Stimulated activated naive CD8-positive, alpha-beta T cell treated with anti-CD3 and anti-CD28 coated beads, Interleukin-15, amount 100 ng/mL, for 72 hours (primary cell): ENCODE measurements around the gene FAM241A.

ENCODE experiments used
- ATAC-seq: fragments of 150-1000 bp; cut with Tn5 transposase; 2 replicates; pipeline ENCODE4 v1.10.0; 2021; ENCODE audit warnings: mild to moderate bottlenecking, moderate library complexity
- DNase-seq, 2 donors: peaks; one replicate each; pipeline ENCODE4 v3.0.0; 2021 to 2022
- H3K27ac Mint-ChIP-seq, 2 donors: one replicate each; pipeline ENCODE4 v1.8.0; 2022; ENCODE audit warnings: mild to moderate bottlenecking in 2 of 2, mixed read lengths in 2 of 2, moderate library complexity in 2 of 2
- H3K27me3 Mint-ChIP-seq: one replicate; pipeline ENCODE4 v1.8.0; 2022; ENCODE audit warnings: mixed read lengths
- H3K4me1 Mint-ChIP-seq: one replicate; pipeline ENCODE4 v1.8.0; 2022; ENCODE audit warnings: mild to moderate bottlenecking, mixed read lengths
- H3K4me3 Mint-ChIP-seq, 2 donors: one replicate each; pipeline ENCODE4 v1.8.0; 2022; ENCODE audit warnings: mild to moderate bottlenecking in 2 of 2, mixed read lengths in 2 of 2, moderate library complexity in 1 of 2
- H3K9me3 Mint-ChIP-seq, 2 donors: one replicate each; pipeline ENCODE4 v1.8.0; 2022; ENCODE audit warnings: mixed read lengths in 2 of 2

Gene FAM241A

DNA sequence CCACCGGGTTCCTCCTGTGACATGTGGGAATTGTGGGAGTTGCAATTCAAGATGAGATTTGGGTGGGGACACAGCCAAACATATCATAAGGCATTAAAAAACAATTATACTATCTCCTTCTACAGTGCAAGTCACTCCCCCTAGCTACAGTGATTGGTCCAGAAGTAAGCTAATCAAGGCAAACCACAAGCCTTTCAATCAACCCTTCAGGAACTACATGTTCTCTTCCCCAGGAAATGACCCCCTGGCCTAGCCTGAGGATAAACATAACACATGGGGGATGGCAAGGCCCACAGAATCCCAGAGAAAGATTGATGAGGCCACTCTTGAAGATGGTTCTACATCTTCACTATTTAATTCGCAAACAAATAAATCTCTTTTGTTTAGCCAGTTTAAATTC lies 25.2 kb upstream of the FAM241A start:
- H3K27me3 Mint-ChIP-seq: peaks cover 9% of the 10 kb centered on the region
- peak overlapping the region; percentile 99 to 100 for H3K27ac Mint-ChIP-seq
- ATAC-seq (no peak), DNase-seq (no peak)
- H3K4me1 Mint-ChIP-seq: peaks cover 27% of the 10 kb centered on the region
- H3K4me3 Mint-ChIP-seq: no peak overlapping the region
- peaks cover 14 to 18% of the 10 kb centered on the region in 2 donors for H3K9me3 Mint-ChIP-seq

DNA sequence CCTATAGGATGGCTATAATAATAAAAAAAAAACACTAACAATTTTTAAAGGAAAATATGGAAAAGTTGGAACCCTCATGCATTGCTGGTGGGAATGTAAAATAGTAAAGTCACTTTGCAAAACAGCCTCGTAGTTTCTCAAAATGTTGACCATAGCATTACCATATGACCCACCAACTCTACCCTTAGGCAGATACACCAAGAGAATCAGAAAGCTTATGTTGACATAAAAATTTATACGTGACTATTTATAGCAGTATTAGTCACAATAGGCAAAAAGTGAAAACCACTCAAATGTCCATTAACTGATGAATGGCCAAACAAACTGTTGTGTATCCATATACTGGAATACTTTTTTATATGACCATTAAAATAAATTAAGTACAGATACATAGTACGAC lies 19.8 kb upstream of the FAM241A start:
- peaks cover 18% of the 10 kb centered on the region for H3K27me3 Mint-ChIP-seq
- ATAC-seq (no peak), DNase-seq (no peak)
- H3K27ac Mint-ChIP-seq: no peak overlapping the region
- H3K4me1 Mint-ChIP-seq: peaks cover 13% of the 10 kb centered on the region
- no peak overlapping the region for H3K4me3 Mint-ChIP-seq
- H3K9me3 Mint-ChIP-seq: peaks cover 2 to 6% of the 10 kb centered on the region in 2 donors

DNA sequence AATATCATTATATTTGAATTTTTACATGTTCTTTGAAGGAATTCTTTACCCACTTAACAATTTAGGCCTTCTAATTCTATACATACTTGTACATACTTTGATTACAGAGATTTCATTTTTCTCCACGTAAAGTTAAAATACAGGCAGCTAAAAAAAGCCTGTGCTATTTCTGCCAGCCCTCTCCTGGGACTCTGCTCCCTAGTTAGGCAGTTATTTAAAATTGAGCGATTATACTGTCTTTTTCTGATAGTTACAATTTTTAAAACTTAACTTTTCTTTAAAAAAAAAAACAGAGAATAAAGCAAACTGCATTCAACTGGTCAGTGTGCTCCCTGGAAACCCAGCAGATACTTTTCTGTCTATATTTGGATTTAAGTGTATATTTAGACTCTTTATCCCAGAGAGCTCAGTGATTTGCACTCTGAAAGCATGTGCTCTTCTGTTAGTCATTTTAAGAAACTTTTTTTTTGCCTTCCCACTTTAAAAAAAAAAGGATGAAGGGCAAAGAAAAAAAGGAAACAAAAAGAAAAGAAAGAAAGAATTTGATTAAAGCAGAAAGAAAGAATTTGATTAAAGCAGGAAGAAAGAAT lies 18.1 kb upstream of the FAM241A start:
- H3K27ac Mint-ChIP-seq: no peak overlapping the region
- H3K9me3 Mint-ChIP-seq: no peaks in the 10 kb centered on the region
- H3K27me3 Mint-ChIP-seq: peaks cover 18% of the 10 kb centered on the region
- no peak for ATAC-seq
- DNase-seq: no peak
- no peak overlapping the region for H3K4me3 Mint-ChIP-seq
- H3K4me1 Mint-ChIP-seq: peaks cover 6% of the 10 kb centered on the region

DNA sequence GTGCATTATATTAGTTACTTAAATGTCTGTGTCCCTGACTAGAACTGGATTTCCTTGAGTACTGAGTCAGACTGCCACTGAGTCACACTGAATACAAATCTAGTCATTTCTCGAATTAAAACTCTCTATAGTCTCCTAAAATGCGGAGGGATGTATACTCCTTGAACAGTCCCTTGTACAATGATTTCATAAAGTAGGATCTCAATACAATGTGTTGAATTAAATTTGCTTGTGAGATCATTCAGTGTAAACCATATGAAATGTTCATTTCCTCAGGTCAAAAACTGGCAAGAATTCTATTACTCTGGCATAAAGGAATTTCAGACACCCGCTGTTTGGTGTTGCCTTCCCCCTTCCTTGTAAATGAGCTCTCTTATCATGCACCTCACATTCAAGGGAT lies 17.5 kb upstream of the FAM241A start:
- Mint-ChIP-seq H3K27me3 (peaks cover 18% of the 10 kb centered on the region), H3K27ac (no peak overlapping the region), H3K4me3 (no peak overlapping the region), H3K9me3 (no peaks in the 10 kb centered on the region), H3K4me1 (peaks cover 6% of the 10 kb centered on the region)
- DNase-seq: no peak
- ATAC-seq: peak; percentile 84

DNA sequence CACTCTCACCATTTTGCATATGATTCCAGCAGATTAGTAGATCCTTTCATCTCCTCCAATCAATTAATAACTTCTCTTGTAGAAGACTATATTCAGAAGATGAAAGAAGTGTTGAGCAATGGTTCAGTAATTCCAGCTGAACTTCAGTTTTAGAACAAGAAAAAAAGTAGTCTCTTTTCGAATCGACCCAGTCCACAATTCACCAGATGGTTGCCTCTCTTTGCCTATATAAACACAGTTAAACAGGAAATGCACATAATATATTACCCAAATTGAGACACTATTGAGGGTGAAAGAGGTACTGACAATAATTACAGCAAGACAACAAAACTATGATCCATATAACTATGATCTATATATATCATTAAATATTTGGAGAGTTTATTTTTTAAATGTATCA lies 16.8 kb upstream of the FAM241A start:
- no peaks in the 10 kb centered on the region for H3K9me3 Mint-ChIP-seq
- peaks cover 6% of the 10 kb centered on the region for H3K4me1 Mint-ChIP-seq
- peaks cover 18% of the 10 kb centered on the region for H3K27me3 Mint-ChIP-seq
- no peak for DNase-seq
- H3K27ac Mint-ChIP-seq: no peak overlapping the region
- ATAC-seq: no peak
- H3K4me3 Mint-ChIP-seq: no peak overlapping the region

DNA sequence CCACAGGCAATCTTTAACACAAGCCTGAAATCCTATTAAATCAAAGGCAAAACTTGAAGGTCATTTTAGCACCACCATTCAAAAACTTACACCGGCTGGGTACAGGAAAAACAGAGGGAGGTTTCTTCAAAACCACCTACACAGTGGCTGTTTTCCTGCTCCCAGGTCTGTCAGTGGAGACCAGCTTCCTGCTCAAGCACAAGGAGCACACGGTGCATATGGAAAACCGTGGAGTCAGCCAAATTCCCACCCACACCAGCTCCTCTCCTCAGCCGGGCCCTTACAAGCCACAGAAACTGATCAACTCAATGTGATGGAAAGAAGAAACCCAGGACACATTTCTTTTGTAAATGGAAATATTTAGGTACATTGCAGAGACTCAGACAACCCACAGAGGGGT lies 14.3 kb upstream of the FAM241A start:
- H3K4me3 Mint-ChIP-seq: no peak overlapping the region
- no peak overlapping the region for H3K27ac Mint-ChIP-seq
- H3K27me3 Mint-ChIP-seq: peaks cover 3% of the 10 kb centered on the region
- no peak for ATAC-seq
- H3K9me3 Mint-ChIP-seq: peaks cover 0 to 2% of the 10 kb centered on the region in 2 donors
- H3K4me1 Mint-ChIP-seq: peaks cover 6% of the 10 kb centered on the region
- DNase-seq: no peak

DNA sequence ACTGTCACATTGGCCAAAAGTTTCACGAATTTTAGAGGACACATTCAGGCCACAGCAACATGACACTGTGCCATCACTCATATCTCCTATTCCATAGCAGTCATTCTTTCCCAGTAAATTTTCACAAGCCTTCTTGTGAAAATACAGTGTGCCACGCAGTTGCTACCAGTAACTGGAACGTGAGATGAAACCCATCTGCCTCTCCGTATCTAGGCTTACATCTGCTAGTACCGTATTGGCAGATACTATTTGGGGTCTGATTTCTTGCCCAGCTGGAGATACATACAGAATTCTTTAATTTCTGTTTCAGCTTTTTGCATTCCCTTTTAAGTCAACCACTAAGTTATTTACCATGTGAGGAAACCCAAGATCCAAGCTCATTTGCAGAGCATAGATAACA lies 8.7 kb upstream of the FAM241A start:
- peaks cover 7% of the 10 kb centered on the region for H3K4me1 Mint-ChIP-seq
- H3K27ac Mint-ChIP-seq: no peak overlapping the region
- H3K4me3 Mint-ChIP-seq: no peak overlapping the region
- DNase-seq: no peak
- H3K9me3 Mint-ChIP-seq: peaks cover 0 to 7% of the 10 kb centered on the region in 2 donors
- H3K27me3 Mint-ChIP-seq: peaks cover 7% of the 10 kb centered on the region
- ATAC-seq: no peak

DNA sequence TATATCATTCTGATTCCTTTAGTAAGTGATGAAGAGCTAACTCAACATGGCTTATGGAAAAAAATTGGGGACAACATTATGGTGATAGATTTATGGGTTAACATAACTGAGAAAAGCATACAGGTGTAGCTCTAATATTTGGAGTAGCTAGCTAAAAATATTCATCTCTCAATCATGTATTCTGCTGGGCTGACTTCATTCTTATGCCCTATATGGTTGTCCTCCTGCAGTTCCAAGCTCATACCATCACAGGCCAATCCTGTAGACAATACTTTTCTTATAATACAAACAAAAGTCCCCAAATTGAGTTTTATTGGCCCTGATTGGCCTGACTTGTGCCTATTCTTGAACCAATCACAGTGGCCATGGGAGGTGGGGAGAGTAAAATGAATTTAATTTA lies 6.7 kb upstream of the FAM241A start:
- no peak overlapping the region for H3K4me3 Mint-ChIP-seq
- peaks cover 0 to 7% of the 10 kb centered on the region in 2 donors for H3K9me3 Mint-ChIP-seq
- H3K27me3 Mint-ChIP-seq: peaks cover 7% of the 10 kb centered on the region
- H3K4me1 Mint-ChIP-seq: peaks cover 11% of the 10 kb centered on the region
- no peak for DNase-seq
- H3K27ac Mint-ChIP-seq: no peak overlapping the region
- ATAC-seq: no peak

DNA sequence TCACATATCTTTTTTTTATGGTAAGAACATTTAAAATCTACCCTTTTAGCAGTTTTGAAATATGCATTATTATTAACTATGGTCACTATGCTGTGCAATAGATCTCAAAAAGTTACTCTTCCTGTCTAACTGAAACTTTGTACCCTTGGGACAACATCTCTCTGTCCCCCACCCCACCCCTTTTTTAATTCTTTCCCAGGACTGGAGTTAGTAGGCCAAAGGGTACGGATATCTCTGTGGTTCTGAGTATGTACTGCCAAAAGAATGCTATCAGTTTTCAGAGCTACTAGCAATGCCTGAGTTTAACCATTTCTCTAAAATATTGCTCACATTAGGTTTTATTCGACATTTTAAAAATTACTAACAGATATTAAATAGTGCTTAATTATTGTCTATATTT lies 4.7 kb upstream of the FAM241A start:
- H3K27me3 Mint-ChIP-seq: peaks cover 7% of the 10 kb centered on the region
- DNase-seq: no peak

DNA sequence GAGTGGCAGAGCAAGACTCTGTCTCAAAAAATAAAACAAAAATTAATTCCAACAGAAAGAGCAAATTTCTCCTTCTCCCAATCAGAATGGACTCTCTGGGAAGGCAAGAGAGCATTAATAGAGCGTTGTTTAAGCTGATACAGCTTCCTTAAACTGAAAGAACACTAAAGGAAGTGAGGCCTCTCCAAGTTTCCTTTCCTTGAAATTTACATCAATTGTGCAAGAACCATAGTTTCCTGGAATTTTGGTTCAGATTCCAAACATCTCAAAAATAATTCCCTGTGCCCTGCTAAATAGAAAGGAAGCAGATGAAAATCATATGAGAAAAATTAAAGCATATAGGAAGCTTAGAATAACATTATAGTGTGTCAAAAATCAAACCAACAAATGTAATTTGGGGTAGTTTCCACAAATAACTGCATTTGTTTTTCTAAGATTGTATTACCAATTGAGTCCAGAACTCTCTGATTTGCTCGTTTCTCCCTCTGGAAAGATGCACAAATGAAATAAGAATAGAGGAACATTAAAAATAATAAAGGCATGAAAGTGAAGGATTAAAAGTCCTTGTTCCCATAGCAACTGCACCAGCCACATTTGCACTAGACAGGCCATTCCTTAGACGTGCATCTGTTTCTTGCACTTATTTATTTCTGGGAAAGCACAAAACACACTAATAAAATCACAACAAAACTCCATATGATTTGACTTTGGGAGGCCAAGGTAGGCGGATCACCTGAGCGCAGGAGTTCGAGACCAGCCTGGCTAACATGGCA lies 3.7 kb upstream of the FAM241A start:
- Mint-ChIP-seq H3K4me3 (no peak overlapping the region), H3K27me3 (peaks cover under 1% of the 10 kb centered on the region), H3K9me3 (no peaks in the 10 kb centered on the region), H3K27ac (no peak overlapping the region), H3K4me1 (peaks cover 29% of the 10 kb centered on the region)
- ATAC-seq (no peak), DNase-seq (no peak)

More for the DNA sequence above, 4.7 kb upstream of the FAM241A start:
- no peak for ATAC-seq
- Mint-ChIP-seq H3K4me1 (peaks cover 29% of the 10 kb centered on the region), H3K9me3 (peaks cover 0 to 7% of the 10 kb centered on the region in 2 donors), H3K4me3 (no peak overlapping the region), H3K27ac (no peak overlapping the region)

DNA sequence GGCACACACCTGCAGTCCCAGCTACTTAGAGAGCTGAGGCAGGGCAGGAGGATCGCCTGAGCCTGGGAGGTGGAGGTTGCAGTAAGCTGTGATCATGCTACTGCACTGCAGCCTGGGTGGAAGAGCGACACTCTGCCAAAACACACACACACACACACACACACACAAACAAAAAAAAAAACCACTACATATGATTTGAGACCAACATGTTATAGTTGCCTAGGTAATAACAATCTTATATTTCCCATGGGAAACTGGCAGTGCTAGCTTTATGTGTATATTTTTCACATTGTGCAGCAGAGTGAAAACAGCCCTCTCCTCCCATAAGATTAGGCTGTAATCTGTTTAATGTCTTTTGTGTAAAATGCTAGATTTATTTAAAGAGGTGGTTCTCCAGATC lies 3.1 kb upstream of the FAM241A start:
- no peak for ATAC-seq
- no peak overlapping the region for H3K27ac Mint-ChIP-seq

DNA sequence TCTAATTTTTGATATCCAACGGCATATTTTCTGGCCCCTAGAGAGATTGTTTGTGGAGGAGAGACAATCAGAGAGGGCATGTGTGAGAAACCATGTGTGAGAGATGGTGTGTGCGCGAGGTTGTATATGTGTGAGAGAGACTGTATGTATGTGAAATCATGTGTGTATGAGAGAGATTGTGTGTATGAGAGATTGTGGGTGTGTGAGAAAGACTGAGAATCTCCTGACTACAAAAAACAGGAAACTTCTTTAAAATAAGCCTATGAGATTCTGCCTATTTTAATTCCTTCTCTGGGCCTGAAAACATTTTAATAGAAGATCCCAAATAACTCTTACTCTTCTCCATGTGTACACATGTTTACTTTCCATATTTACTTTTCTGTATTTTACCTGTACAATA lies 1.5 kb upstream of the FAM241A start:
- H3K4me3 Mint-ChIP-seq: no peak overlapping the region
- peaks cover 48% of the 10 kb centered on the region for H3K4me1 Mint-ChIP-seq
- H3K9me3 Mint-ChIP-seq: no peaks in the 10 kb centered on the region
- DNase-seq: no peak
- no peaks in the 10 kb centered on the region for H3K27me3 Mint-ChIP-seq
- H3K27ac Mint-ChIP-seq: no peak overlapping the region
- ATAC-seq: no peak

More for the DNA sequence above, 3.1 kb upstream of the FAM241A start:
- Mint-ChIP-seq H3K4me3 (no peak overlapping the region), H3K27me3 (no peaks in the 10 kb centered on the region), H3K4me1 (peaks cover 33% of the 10 kb centered on the region), H3K9me3 (no peaks in the 10 kb centered on the region)
- no peak for DNase-seq

DNA sequence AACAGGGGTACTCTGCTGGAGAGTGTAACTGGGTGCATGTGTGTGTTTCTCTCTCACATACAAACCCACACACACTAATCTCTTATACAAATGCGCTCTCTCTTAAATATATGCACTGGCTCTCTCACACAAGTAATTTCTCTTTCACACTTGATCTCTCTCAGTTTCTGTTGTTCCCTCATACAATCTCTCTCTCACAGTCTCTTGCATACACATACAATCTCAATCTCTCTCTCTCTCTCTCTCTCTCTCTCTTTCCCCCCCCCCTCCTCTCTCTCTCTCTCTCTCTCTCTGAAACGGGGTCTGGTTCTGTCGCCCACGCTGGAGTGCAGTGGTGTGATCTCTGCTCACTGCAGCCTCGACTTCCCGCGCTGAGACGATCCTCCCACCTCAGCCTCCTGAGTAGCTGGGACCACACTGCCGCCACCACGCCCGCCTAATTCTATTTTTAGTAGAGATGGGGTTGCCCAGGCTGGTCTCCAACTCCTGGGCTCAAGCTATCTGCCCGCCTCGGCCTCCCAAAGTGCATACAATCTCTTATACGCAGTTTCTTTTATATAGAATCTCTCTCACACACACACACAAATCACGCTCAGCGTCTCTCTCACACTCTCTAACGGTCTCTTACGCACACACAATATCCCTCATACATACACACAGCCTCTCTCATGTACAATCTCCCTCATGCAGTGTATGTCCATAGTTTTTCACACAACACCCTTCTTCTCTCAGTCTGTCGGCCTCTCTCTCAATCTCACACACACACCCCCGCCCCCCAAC lies 518 bp upstream of the FAM241A start:
- no peaks in the 10 kb centered on the region for H3K9me3 Mint-ChIP-seq

DNA sequence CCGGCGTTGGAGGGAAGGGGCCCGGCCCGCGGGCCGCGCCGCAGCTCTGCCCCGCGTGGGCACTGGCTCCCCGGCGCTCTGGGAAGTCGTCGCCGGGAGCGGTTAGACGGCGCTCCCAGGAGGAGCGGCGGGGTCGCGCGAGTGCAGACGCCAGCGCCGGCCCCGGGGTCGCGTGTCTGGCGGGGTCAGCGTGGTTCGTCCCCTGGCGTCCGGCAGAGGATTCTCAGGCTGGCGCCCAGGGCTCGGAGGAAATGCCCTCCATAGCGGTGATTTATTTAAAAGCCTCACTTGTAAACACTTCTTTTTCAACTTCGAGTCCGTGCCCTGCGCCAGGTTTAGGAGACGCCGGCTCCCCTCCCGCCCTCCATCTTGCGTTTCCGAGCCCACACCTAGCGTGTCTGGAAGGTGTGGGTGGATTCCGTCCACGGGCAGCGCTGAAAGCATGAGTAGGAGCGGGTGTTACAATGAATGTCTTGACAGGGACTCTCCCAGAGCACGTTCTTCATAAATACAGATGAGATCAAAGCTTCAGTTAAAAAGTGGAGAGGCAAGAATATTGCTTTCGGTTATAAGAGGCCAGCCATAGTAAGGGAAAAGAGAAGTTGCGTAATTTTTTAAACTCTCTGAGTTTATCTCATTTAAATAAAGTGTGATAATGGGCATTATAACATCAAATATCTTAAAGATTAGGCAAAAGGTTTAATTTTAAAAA lies 692 bp downstream of the FAM241A start:
- DNase-seq: peak; percentile 80 to 87
- no peaks in the 10 kb centered on the region for H3K27me3 Mint-ChIP-seq
- peak overlapping the region; percentile 96 to 97 for H3K27ac Mint-ChIP-seq
- peaks cover 61% of the 10 kb centered on the region for H3K4me1 Mint-ChIP-seq
- no peaks in the 10 kb centered on the region for H3K9me3 Mint-ChIP-seq
- peak overlapping the region; percentile 90 to 91 for H3K4me3 Mint-ChIP-seq
- ATAC-seq: peak; percentile 85

More for the DNA sequence above, 518 bp upstream of the FAM241A start:
- Mint-ChIP-seq H3K27me3 (no peaks in the 10 kb centered on the region), H3K4me1 (peaks cover 53% of the 10 kb centered on the region), H3K27ac (peak overlapping the region in 1 of 2 donors; percentile 2), H3K4me3 (peak overlapping the region; percentile 67 to 71)
- no peak for ATAC-seq
- DNase-seq: no peak

DNA sequence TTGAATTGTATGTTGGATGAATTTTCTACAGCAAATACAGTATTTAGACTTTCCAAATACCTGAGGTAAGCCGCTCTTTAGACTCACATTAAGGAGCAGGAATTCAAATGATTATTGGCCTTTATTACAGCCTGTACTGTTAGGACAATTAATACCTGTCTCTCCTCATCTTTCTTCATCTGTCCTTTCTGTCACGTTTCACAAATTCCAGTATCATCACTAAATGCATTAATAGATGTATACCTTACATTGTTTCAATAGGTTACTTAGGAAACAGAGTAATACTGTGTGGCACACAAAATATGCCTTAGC lies 1.2 kb downstream of the FAM241A start:
- Mint-ChIP-seq H3K4me1 (peaks cover 61% of the 10 kb centered on the region), H3K4me3 (peak overlapping the region; percentile 90 to 91), H3K27ac (peak overlapping the region; percentile 96 to 97), H3K27me3 (no peaks in the 10 kb centered on the region), H3K9me3 (no peaks in the 10 kb centered on the region)
- ATAC-seq: no peak
- no peak for DNase-seq
